ENCODE results near the gene ABCA1.
"Not testable (repeated sequence)": the region's sequence is repeated elsewhere in the genome, so short reads cannot be mapped to it uniquely, and the experiment has no call there.

The ABCA1 gene, protein sequence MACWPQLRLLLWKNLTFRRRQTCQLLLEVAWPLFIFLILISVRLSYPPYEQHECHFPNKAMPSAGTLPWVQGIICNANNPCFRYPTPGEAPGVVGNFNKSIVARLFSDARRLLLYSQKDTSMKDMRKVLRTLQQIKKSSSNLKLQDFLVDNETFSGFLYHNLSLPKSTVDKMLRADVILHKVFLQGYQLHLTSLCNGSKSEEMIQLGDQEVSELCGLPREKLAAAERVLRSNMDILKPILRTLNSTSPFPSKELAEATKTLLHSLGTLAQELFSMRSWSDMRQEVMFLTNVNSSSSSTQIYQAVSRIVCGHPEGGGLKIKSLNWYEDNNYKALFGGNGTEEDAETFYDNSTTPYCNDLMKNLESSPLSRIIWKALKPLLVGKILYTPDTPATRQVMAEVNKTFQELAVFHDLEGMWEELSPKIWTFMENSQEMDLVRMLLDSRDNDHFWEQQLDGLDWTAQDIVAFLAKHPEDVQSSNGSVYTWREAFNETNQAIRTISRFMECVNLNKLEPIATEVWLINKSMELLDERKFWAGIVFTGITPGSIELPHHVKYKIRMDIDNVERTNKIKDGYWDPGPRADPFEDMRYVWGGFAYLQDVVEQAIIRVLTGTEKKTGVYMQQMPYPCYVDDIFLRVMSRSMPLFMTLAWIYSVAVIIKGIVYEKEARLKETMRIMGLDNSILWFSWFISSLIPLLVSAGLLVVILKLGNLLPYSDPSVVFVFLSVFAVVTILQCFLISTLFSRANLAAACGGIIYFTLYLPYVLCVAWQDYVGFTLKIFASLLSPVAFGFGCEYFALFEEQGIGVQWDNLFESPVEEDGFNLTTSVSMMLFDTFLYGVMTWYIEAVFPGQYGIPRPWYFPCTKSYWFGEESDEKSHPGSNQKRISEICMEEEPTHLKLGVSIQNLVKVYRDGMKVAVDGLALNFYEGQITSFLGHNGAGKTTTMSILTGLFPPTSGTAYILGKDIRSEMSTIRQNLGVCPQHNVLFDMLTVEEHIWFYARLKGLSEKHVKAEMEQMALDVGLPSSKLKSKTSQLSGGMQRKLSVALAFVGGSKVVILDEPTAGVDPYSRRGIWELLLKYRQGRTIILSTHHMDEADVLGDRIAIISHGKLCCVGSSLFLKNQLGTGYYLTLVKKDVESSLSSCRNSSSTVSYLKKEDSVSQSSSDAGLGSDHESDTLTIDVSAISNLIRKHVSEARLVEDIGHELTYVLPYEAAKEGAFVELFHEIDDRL (N-terminal part only)

DNA sequence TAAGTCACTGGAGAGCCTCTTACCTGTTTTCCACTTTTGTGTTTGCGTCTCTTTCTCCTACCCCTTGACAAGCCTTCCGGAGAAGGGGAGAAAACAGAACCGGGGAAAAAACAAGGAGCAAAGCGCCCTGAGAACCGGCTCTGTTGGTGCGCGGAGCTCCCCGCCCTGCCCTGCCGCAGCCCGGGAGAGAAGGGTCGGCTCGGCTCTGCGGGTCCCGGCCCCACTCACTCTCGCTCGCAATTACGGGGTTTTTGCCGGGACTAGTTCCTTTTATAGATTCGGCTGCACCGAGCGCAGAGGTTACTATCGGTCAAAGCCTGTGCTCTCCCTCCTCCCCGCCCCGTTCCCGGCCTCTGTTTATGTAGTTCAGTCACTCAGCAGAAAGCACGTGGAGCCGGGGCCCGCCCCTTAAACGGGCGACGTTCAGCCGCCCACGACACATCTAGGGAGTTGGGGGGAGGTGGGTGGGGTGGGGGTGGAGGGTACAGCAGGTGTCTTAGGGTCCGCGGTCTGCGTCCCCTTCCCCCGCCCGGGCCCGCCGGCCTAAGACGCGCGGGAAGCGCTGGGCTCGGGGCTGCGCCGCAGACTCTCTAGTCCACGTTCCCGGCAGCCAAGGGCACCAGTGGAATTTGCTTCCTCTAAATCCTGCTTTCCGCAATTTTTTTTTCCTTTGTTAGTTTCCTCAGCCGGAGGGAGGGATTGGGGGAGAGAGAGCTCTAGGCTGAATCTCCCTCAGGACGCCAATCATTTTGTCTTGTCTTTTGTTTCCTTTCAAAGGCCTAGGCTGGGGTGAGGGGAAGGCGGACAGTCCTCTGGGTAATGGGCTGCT lies at the start of gene ABCA1:
ABCA1 (minus strand) TSS at position 244 of the 829 bp plus-strand sequence. CDS start 24,476 bp downstream, outside the sequence.
- peak; percentile 38 to 71 for DNase-seq (ENCODE audit: low read depth in 2 of 2)

- DNase-seq (ENCODE audit: low read depth in 2 of 2): no peak
Measured at GRCh38 chr9:104977580-104977979, 49.6 kb upstream of the ABCA1 start.

DNA sequence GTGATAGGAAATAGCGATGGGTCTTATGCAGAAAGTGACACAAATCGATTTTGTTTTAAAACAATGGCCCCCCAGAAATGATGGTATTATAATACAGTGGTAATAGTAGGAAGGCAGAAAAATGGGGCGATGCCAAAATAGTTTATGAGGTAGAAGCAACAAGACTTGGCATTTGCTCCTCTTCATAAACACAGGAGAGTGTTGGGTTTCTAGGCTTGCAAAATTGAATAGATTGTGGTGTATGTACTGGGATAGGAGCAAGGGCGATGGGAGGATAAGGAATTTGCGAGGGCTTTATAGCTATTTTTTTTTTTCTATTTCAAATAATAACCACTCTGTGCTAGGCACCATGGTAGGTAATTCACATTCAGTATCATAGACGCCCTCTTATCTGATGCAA lies 49.2 kb upstream of the ABCA1 start:
- no peak for DNase-seq (ENCODE audit: low read depth in 2 of 2)

DNA sequence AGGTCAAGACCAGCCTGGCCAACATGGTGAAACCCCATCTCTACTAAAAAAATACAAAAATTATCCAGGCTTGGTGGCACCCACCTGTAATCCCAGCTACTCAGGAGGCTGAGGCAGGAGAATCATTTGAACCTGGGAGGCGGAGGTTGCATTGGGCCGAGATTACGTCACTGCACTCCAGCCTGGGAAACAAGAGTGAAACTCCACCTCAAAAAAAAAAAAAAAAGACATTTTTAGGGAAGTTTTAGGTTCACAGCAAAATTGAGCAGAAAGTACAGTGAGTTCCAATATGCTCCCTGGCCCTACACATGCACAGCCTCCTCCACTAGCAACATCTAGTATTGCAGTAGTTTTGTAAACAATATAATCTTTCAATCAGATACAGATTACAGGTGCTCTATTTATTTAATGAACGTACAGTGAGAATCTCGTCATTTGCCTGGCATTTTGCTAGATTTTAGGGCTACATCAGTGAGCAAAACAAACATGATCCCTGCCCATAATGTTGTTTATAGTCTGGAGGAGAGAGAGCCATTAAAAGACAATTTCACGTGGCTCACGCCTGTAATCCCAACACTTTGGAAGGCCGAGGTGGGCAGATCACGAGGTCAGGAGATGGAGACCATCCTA lies 48.1 kb upstream of the ABCA1 start:
- not testable (repeated sequence) for DNase-seq (ENCODE audit: low read depth in 2 of 2)

- DNase-seq (ENCODE audit: low read depth in 2 of 2): no peak
Measured at GRCh38 chr9:104974053-104974962, 46.4 kb upstream of the ABCA1 start.

DNA sequence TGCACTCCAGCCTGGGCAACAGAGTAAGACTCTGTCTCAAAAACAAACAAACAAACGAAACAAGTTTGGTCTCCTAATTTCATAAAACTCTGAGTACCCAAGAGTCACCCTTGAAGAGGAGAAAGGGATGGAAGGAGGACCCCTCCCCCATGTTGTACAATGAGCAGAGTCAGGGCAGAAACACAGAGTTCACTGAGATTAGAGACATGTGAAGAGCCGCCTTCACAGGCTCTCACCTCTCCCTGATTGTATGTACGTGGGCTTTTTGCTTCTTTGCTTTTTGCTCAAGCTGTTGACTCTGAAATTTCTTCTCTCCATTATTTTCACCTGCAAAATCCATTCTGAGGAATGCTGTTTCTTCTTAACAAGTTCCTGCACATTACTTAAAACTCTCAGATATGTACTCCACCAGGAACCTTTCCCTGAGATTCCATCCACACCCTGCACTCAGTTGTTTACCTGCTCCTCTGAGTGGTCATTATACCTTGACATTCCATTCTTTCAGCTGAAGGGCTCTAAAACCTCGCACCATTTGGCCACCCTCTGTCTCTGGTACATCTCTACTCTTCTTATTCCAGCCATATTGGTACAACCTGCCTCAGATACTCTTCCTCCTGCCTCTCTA lies 44.4 kb upstream of the ABCA1 start:
- no peak for DNase-seq (ENCODE audit: low read depth in 2 of 2)

DNA sequence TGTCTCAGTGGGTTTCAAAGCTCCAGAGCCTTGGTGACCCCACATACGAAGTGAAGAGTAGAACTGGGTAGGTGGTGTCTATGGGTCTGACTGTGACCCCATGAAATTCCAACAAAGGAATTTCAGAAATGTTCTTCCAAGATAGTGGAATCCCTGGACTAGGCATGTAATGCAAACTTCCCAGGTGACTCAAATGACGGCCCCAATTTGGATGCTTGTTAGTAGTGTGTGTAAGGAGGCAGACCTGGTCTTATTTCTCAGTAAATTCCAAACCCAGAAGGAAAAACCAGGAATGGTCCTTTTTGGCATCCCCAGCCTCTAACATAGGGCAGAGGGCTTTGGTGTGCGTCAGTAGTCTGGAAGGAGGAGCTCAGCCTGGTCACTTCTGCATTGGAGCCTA lies 43.6 kb upstream of the ABCA1 start:
- DNase-seq (ENCODE audit: low read depth in 2 of 2): no peak

DNA sequence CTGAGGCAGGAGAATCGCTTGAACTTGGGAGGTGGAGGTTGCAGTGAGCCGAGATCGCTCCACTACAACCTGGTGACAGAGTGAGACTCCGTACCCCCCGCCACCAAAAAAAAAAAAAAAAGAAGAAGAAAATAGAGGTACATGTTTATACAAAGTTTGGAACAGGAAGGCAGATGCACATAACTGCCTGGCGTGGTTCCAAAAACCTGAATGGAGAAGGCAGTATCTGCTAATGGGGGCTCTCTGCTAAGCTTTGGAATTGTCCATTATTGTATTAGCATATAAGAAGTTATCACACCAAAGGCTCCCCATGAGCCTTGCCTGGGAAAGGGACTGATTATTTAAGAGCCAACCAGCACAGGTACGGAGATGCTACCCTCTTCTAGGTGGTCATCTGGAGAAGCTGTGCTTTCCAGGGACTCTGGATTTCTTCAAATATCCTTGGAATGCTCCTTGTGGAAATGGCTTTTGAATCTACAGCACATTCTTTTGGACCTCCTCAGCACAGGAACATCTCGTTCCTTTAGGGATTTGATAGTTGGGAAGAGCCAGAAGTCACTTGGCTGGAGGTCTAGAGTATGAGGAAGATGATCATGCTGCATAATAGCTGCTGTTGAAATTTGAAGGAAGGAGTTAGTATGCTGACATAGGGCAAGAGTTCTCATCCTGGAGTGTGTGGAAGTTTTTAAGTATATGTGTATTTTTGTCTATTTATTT lies 42.5 kb upstream of the ABCA1 start:
- DNase-seq (ENCODE audit: low read depth in 2 of 2): no peak

DNA sequence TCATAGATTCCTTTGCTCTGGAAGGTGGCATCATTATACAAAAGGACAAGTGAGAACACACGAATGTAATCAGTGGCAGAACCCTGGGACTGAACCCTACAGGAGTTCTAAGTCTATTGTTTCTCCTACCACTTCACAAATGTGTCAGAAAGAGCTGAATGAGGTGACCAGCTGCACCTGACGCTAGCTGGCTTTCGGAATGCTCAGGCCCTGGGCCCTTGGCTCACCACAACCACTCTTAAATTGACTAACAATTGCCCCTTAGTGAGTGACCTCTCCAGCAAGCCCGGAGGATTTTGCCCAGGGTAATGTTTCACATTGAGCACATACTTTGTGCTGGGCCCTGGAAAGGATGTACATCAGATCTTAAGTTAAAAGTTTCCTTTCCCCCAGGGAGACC lies 41.2 kb upstream of the ABCA1 start:
- no peak for DNase-seq (ENCODE audit: low read depth in 2 of 2)

GRCh38 chr9:104968025-104968982 lies 40.3 kb upstream of the ABCA1 start:
- DNase-seq (ENCODE audit: low read depth in 2 of 2): peak; percentile 72 to 82

GRCh38 chr9:104963076-104963475 lies 35.1 kb upstream of the ABCA1 start:
- DNase-seq (ENCODE audit: low read depth in 2 of 2): no peak

DNA sequence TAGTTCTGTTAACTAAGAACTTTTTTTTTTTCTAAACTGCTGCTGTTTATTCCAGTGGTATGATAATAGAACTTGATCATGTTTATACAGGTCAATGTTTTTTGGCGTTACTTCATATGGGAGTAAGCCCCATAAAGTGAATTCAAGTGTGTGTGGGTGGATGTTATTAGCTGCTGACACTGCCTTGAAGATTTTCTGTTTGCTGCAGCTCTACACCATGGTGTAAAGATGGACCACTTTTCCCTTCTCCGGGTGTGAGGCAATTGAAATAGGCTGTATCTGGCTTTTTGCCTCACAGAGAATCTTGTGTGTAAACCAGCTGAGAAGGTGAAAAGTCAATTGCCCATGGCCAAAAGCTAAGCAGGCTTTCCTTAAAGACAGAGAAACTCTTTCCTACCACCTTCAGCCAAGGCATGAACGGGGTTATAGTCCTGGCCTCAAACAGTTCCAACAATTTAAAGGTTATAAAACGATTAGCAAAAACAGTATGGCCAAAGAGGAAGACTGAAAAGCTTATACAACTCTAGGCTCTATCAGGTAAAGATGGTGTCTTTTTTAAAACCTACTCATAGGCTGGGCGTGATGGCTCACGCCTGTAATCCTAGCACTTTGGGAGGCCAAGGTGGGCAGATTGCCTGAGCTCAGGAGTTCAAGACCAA lies 33.9 kb upstream of the ABCA1 start:
- no peak for DNase-seq (ENCODE audit: low read depth in 2 of 2)

GRCh38 chr9:104961238-104961637 lies 33.3 kb upstream of the ABCA1 start:
- DNase-seq (ENCODE audit: low read depth in 2 of 2): peak; percentile 19 to 50

- no peak for DNase-seq (ENCODE audit: low read depth in 2 of 2)
Measured at GRCh38 chr9:104960662-104961061, 32.7 kb upstream of the ABCA1 start.

DNA sequence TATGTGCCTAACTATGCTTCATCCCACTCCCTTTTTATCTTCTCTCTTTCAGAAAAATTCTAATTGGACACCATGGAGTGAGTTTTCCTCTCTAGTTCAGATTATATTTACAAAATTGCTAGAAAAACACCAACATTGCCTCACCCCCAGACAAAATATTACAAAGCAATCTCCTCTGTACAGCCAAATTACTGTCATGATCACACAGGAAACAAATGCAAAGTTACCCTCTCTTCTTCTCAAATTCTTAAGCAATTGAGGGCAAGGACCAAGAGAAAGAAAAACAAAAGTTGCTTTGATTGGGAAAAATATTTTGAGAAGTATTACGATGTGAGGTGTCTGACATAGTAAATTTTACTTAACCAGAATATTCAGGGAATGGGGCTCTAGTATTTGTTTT lies 30.8 kb upstream of the ABCA1 start:
- DNase-seq (ENCODE audit: low read depth in 2 of 2): no peak

DNA sequence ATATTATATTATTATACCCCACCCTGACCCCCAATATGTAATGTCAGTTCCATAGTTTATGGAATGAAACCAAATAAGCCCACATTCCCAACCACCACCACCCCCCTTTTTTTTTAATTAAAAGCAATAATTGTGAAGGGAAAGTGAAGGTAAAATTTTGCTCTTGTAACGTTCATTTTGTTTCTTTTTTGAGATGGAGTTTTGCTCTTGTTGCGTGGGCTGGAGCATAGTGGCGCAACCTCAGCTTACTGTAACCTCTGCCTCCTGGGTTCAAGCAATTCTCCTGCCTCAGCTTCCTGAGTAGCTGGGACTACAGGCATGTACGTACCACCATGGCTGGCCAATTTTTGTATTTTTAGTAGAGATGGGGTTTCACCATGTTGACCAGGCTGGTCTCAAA lies 30.1 kb upstream of the ABCA1 start:
- DNase-seq (ENCODE audit: low read depth in 2 of 2): not testable (repeated sequence)

- no peak for DNase-seq (ENCODE audit: low read depth in 2 of 2)
Measured at GRCh38 chr9:104951487-104951886, 23.5 kb upstream of the ABCA1 start.

Data from stimulated activated CD8-positive, alpha-beta memory T cell treated with anti-CD3 and anti-CD28 coated beads, Interleukin-15, amount 100 ng/mL, for 48 hours (primary cell).